ENCODE measurements around the gene GTSF1L.

DNA sequence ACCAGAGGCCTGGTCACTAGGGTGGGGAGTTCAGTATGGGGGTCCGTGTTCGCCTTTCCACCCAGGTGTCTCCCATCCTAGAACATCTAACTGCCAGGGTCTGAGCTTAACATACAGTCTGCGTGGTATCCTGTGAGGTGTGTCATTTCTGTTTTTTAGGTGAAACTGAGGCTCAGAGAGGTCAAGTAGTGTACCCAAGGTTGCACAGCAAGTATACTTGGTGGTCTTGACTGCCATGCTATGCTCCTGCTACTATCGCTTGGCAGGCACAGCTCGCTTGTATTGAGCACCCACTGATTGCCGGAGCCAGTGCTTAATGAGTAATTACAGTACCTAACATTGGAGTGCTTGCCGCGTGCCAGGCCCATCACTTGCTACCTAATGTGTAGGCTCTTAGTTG is 26.2 kb downstream of the GTSF1L start:
- TF ChIP-seq, protein P1, sequence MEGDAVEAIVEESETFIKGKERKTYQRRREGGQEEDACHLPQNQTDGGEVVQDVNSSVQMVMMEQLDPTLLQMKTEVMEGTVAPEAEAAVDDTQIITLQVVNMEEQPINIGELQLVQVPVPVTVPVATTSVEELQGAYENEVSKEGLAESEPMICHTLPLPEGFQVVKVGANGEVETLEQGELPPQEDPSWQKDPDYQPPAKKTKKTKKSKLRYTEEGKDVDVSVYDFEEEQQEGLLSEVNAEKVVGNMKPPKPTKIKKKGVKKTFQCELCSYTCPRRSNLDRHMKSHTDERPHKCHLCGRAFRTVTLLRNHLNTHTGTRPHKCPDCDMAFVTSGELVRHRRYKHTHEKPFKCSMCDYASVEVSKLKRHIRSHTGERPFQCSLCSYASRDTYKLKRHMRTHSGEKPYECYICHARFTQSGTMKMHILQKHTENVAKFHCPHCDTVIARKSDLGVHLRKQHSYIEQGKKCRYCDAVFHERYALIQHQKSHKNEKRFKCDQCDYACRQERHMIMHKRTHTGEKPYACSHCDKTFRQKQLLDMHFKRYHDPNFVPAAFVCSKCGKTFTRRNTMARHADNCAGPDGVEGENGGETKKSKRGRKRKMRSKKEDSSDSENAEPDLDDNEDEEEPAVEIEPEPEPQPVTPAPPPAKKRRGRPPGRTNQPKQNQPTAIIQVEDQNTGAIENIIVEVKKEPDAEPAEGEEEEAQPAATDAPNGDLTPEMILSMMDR (IDR thresholded peaks at IDR 0.05) = no peak
- TF ChIP-seq POLR2A (IDR thresholded peaks at IDR 0.05) = no peak

All from heart left ventricle (tissue), 13 donors.